Choroid plexus epithelial cell (primary cell): ENCODE measurements around the gene ARFGAP1.
"Not testable (repeated sequence)": the region's sequence is repeated elsewhere in the genome, so short reads cannot be mapped to it uniquely, and the experiment has no call there.

Experiments
- DNase-seq: peaks from one replicate; pipeline ENCODE4 v3.0.0-alpha.2; 2010; ENCODE audit warnings: low read depth
- H3K4me3 ChIP-seq: 2 replicates; pipeline ENCODE4 v1.5.1; 2011; ENCODE audit warnings: low read depth, mild to moderate bottlenecking, control low read depth, low read length, moderate library complexity
- TF ChIP-seq, protein P1 (sequence below): conservative IDR thresholded peaks from 2 replicates; pipeline ENCODE4 v1.5.1; 2011; ENCODE audit warnings: low read depth, mild to moderate bottlenecking, control low read depth, inconsistent platforms, low read length, moderate library complexity

Gene ARFGAP1

DNA sequence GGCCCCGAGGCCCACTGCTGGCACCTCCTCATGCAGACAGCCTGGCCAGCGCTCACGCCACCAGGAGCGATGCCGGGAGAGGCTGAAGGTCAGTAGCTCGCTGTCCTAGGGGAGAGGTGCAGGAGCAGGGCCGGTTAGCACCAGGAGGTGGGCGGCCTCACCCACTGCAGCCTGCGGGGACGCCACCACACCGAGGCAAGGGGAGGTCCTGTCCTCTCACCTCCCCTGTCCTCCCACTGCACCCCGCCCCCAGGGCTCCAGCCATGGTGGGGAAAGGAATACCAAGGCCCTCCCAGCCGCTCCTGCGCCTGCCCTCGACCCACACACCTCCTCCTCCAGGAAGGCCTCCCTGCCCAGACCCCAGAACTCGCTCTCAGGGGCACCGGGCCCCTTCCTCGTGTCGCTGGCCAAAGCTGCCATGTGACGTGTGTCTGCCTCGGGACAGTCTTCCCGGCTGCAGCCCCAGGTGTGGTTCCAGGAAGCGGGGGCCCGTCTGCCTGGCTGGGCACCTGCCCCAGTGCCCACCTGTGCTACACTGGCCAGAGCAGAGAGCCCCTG is 24.9 kb upstream of the ARFGAP1 start:
- no peak overlapping the region for H3K4me3 ChIP-seq
- DNase-seq, result no peak
- TF ChIP-seq, protein P1, sequence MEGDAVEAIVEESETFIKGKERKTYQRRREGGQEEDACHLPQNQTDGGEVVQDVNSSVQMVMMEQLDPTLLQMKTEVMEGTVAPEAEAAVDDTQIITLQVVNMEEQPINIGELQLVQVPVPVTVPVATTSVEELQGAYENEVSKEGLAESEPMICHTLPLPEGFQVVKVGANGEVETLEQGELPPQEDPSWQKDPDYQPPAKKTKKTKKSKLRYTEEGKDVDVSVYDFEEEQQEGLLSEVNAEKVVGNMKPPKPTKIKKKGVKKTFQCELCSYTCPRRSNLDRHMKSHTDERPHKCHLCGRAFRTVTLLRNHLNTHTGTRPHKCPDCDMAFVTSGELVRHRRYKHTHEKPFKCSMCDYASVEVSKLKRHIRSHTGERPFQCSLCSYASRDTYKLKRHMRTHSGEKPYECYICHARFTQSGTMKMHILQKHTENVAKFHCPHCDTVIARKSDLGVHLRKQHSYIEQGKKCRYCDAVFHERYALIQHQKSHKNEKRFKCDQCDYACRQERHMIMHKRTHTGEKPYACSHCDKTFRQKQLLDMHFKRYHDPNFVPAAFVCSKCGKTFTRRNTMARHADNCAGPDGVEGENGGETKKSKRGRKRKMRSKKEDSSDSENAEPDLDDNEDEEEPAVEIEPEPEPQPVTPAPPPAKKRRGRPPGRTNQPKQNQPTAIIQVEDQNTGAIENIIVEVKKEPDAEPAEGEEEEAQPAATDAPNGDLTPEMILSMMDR, result no peak

DNA sequence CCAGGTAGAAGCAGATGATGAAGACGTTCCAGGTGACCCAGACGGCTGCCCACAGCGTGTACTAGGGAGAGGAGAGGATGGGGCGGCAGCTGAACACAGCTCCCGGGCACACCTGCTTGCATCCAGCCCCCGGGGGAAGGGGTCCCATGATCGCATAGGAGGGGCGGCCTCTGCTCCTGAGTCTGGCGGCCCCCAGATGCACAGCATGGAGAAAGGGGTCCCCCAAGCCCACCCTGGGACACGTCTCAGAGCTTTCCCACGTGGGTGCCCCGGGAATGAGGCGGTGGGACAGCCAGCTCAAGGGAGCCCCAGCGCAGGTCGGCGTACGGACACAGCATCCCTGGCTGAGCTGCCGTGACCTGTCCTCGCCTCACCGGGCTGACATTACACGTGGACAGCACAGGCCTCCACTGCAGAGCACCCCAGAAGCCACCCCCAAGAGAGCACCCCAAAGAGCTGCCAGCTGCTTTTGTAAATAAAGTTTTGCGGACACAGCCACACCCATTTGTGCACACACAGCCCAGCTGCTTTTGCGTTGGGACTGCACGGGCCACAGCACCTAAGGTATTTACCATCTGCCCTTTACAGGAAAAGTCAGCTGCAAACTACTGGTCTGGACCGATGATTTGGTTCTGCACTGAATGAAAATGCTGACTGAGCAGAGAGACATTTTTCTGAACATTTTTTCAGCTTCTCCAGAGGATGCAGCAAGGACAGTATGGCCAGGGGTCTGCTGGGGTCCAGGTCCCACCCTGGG is 23.6 kb upstream of the ARFGAP1 start:
- DNase-seq, result no peak

DNA sequence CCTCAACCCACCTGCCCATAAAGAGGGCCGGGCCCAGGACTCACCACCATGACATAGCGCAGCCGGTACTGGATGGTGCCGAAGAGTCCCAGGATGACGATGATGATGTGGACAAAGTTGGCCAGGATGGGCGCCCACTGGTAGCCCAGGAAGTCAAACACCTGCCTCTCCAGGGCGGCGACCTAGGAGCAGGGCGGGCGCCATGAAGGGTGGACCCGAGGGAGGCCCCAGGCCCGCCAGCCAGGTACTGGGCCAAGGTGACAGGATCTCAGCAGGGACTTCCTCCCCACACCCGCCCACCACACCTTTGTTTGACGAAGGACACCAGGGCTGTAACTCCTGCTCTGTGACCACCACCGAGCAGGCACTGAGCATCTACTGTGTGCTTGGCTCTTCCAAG is 22.7 kb upstream of the ARFGAP1 start:
- no peak for DNase-seq
- TF ChIP-seq, protein P1, result no peak
- H3K4me3 ChIP-seq, result no peak overlapping the region

More for the DNA sequence above, 23.6 kb upstream of the ARFGAP1 start:
- no peak overlapping the region for H3K4me3 ChIP-seq
- TF ChIP-seq, protein P1, result no peak

DNA sequence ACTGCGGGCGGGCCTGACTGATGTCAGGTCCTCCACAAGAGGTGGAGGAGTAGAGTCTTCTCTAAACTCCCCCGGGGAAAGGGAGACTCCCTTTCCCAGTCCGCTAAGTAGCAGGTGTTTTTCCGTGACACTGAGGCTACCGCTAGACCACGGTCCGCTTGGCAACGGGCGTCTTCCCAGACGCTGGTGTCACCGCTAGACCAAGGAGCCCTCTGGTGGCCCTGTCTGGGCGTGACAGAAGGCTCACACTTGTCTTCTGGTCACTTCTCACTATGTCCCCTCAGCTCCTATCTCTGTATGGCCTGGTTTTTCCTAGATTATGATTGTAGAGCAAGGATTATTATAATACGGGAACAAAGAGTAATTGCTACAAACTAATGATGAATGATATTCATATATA is 21.3 kb upstream of the ARFGAP1 start:
- DNase-seq, H3K4me3 ChIP-seq: not testable (repeated sequence)
- TF ChIP-seq, protein P1, result peak; percentile 11

DNA sequence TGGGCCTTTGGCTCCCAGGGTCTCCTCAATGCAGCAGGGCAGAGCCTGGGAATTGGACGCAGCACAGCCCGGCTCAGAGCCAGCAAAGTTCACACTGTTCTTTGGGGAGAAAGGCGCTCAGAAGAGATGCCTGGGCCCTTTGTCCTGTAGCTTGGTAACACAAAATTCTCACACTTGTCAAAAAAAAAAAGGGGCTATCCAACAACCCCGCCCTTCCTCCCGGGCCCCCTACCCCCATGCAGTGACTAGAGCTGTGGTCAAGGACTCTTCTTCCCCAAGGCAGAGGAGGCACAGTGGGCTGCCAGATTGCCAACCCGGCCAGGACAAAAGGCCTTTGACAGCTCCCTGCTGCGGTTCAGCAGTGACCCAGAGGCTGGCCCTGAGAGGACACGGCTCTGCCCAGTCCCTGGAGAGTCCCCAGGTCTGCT is 20.3 kb upstream of the ARFGAP1 start:
- DNase-seq, result no peak
- H3K4me3 ChIP-seq, result no peak overlapping the region
- TF ChIP-seq, protein P1, result no peak

DNA sequence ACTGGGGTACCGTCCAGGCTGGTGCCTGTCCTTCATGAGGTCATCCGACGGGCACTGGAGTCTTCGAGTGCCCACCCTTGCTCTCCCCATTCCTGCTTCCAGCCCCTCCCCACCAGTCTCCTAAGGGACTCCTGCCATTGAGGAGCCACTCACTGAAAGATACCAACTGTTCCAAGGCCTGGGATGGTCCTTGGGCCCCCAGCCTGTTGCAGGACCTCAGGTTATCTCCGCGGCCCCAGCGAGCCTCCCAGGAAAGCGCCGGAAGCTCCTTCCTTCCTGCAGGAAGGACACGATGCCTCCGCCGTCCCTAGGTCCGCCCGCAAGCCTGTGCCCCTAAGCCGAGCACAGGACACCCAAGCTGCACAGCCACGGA is 19.6 kb upstream of the ARFGAP1 start:
- DNase-seq, result no peak
- no peak overlapping the region for H3K4me3 ChIP-seq
- TF ChIP-seq, protein P1, result no peak
